HG03135 (cell line): ENCODE measurements around the gene CRISP1.
"Not testable (repeated sequence)": the region's sequence is repeated elsewhere in the genome, so short reads cannot be mapped to it uniquely, and the experiment has no call there.

Source experiments
- ATAC-seq: cut with Tn5 transposase; IDR thresholded peaks from one replicate; pipeline ENCODE4 v1.9.1; 2021; ENCODE audit warnings: mild to moderate bottlenecking, moderate library complexity; ENCODE audit not compliant: unreplicated experiment

Gene CRISP1

GRCh38 chr6:49866485-49866943 lies at the start of gene CRISP1:
TSS of gene CRISP1 (minus strand) at chr6:49866535. CDS start at chr6:49857400, 9,135 bp downstream.
- ATAC-seq: no peak

GRCh38 chr6:49915035-49915434 lies 48.7 kb upstream of the CRISP1 start:
- no peak for ATAC-seq

- no peak for ATAC-seq
These were observed 47.5 kb upstream of the CRISP1 start for GRCh38 chr6:49913636-49914375.

GRCh38 chr6:49912196-49912595 lies 45.9 kb upstream of the CRISP1 start:
- no peak for ATAC-seq

GRCh38 chr6:49911252-49911651 lies 44.9 kb upstream of the CRISP1 start:
- ATAC-seq: no peak

- no peak for ATAC-seq
These were observed 43.2 kb upstream of the CRISP1 start for GRCh38 chr6:49909563-49909962.

GRCh38 chr6:49906526-49906925 lies 40.2 kb upstream of the CRISP1 start:
- no peak for ATAC-seq

GRCh38 chr6:49905296-49905695 lies 39.0 kb upstream of the CRISP1 start:
- ATAC-seq: no peak

- no peak for ATAC-seq
These were observed 36.5 kb upstream of the CRISP1 start for GRCh38 chr6:49902856-49903255.

- ATAC-seq: no peak
These were observed 32.7 kb upstream of the CRISP1 start for GRCh38 chr6:49898904-49899566.

- not testable (repeated sequence) for ATAC-seq
These were observed 29.2 kb upstream of the CRISP1 start for GRCh38 chr6:49895553-49895952.

- no peak for ATAC-seq
These were observed 25.9 kb upstream of the CRISP1 start for GRCh38 chr6:49892280-49892679.

GRCh38 chr6:49890988-49891387 lies 24.7 kb upstream of the CRISP1 start:
- no peak for ATAC-seq

GRCh38 chr6:49888742-49889431 lies 22.6 kb upstream of the CRISP1 start:
- no peak for ATAC-seq

- no peak for ATAC-seq
These were observed 2.7 kb upstream of the CRISP1 start for GRCh38 chr6:49868951-49869529.

GRCh38 chr6:49856282-49856681 lies 10.1 kb downstream of the CRISP1 start:
- ATAC-seq: no peak

GRCh38 chr6:49855221-49855620 lies 11.1 kb downstream of the CRISP1 start:
- ATAC-seq: no peak

- no peak for ATAC-seq
These were observed 13.4 kb downstream of the CRISP1 start for GRCh38 chr6:49852975-49853374.

- peak; percentile 95 for ATAC-seq
These were observed 17.0 kb downstream of the CRISP1 start for GRCh38 chr6:49849213-49849907.

- ATAC-seq: no peak
These were observed 18.7 kb downstream of the CRISP1 start for GRCh38 chr6:49847673-49848072.

- ATAC-seq: no peak
These were observed 19.3 kb downstream of the CRISP1 start for GRCh38 chr6:49847014-49847413.
